BE2C (cell line): Measurements from ENCODE around the gene SMIM45.

Experiments used
- DNase-seq: peaks from one replicate; pipeline ENCODE4 v3.0.0-alpha.2; 2020
- H3K27me3 ChIP-seq: fragments of 250-450 bp; sonication (Bioruptor Pico); 2 replicates; pipeline ENCODE4 v1.5.1; 2020; ENCODE audit warnings: mild to moderate bottlenecking
- H3K36me3 ChIP-seq: fragments of 250-450 bp; sonication (Bioruptor Pico); 2 replicates; pipeline ENCODE4 v1.5.1; 2020; ENCODE audit warnings: mild to moderate bottlenecking
- H3K4me1 ChIP-seq: fragments of 250-450 bp; sonication (Bioruptor Pico); 2 replicates; pipeline ENCODE4 v1.5.1; 2020
- H3K4me3 ChIP-seq: 2 replicates; pipeline ENCODE4 v1.5.1; 2011; ENCODE audit warnings: low read depth, low read length
- H3K9me3 ChIP-seq: fragments of 250-450 bp; sonication (Bioruptor Pico); 2 replicates; pipeline ENCODE4 v1.5.1; 2020
- CTCF ChIP-seq: IDR thresholded peaks from 2 replicates; pipeline ENCODE4 v1.5.1; 2012; ENCODE audit warnings: mild to moderate bottlenecking, low read depth, low read length

SMIM45 gene

GRCh38 chr22:41920271-41920976 lies 31.5 kb upstream of the SMIM45 start:
- Histone ChIP-seq H3K4me1 (no peaks in the 10 kb centered on the region), H3K9me3 (no peaks in the 10 kb centered on the region), H3K4me3 (no peak overlapping the region), H3K36me3 (no peaks in the 10 kb centered on the region), H3K27me3 (peaks cover 35% of the 10 kb centered on the region)
- no peak for TF ChIP-seq CTCF
- no peak for DNase-seq

GRCh38 chr22:41922328-41922727 lies 29.6 kb upstream of the SMIM45 start:
- DNase-seq = no peak
- Histone ChIP-seq H3K9me3 (no peaks in the 10 kb centered on the region), H3K36me3 (no peaks in the 10 kb centered on the region), H3K4me1 (no peaks in the 10 kb centered on the region), H3K27me3 (peaks cover 29% of the 10 kb centered on the region), H3K4me3 (no peak overlapping the region)
- TF ChIP-seq CTCF = no peak

GRCh38 chr22:41922940-41923594 lies 28.9 kb upstream of the SMIM45 start:
- Histone ChIP-seq H3K4me3 (no peak overlapping the region), H3K27me3 (peaks cover 22% of the 10 kb centered on the region), H3K4me1 (peaks cover under 1% of the 10 kb centered on the region; the same call in 1 of the 2 replicates), H3K9me3 (no peaks in the 10 kb centered on the region), H3K36me3 (no peaks in the 10 kb centered on the region)
- DNase-seq = no peak
- no peak for TF ChIP-seq CTCF

- peaks cover 19% of the 10 kb centered on the region for H3K27me3 ChIP-seq
- no peaks in the 10 kb centered on the region for H3K9me3 ChIP-seq
- no peaks in the 10 kb centered on the region for H3K36me3 ChIP-seq
- no peak overlapping the region for H3K4me3 ChIP-seq
- peaks cover 5% of the 10 kb centered on the region; the same call in 1 of the 2 replicates for H3K4me1 ChIP-seq
- TF ChIP-seq CTCF = no peak
- no peak for DNase-seq
These were observed 28.2 kb upstream of the SMIM45 start for GRCh38 chr22:41923595-41924276.

- no peaks in the 10 kb centered on the region for H3K9me3 ChIP-seq
- H3K4me3 ChIP-seq = peak overlapping the region; percentile 7; the same call in 1 of the 2 replicates
- peaks cover 5% of the 10 kb centered on the region; the same call in 1 of the 2 replicates for H3K4me1 ChIP-seq
- peaks cover 18% of the 10 kb centered on the region for H3K27me3 ChIP-seq
- peak; percentile 78 for DNase-seq
- peak; percentile 53 for TF ChIP-seq CTCF
- H3K36me3 ChIP-seq = no peaks in the 10 kb centered on the region
These were observed 26.0 kb upstream of the SMIM45 start for GRCh38 chr22:41925783-41926460.
